GM21723 (cell line): ENCODE measurements around the gene ELF1.
A peak's percentile ranks its signal among the peaks of the same experiment; 100 is the strongest.

Experiments used
- ATAC-seq: cut with Tn5 transposase; IDR thresholded peaks from one replicate; pipeline ENCODE4 v1.9.1; 2021; ENCODE audit warnings: mild to moderate bottlenecking, moderate library complexity; ENCODE audit not compliant: unreplicated experiment

The ELF1 gene

DNA sequence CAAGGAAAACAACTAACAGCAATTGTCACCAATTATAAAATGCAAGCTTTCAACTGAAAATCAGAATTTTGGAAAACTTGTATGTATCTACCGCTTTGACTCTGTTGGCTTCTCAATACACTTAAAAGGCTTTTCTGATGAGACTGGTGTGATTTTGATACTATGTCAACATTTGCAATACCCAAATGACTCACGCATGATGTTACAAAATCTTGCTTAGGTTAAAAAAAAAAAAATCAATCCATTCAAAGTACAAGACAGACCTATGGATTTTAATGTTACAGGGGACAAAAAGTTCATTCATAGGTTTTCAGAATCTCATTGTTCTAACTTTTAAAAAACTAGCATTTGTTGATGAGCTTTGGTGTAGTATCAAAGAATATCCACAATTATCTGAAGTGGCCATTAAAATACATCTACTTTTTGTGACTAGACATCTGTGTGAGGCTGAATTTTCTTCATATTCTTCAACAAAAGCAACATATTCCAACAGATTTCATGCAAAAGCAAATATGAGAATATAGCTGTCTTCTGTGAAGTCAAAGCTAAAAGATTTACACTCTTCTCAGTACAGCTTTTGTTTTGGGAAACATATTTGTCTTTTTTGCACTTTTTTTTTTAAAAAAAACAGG is 10.7 kb downstream of the ELF1 start:
- no peak for ATAC-seq

DNA sequence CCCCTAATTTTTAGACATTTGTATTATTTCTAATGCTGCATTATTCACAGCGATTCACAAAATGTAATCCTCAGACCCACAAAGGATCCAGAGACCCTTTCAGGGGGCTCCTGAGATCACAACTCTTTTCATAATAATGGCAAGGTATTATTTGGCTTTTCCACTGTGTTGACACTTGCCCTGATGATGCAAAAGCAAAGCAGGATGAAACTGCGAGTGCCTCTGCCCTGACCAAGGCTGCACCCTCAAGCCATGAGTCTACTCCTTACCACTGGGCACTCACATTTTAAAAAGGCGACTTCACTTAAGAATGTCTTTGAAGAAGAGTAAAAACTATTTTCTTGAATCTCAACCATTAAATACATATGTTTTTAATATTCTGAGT is 11.4 kb downstream of the ELF1 start:
- ATAC-seq = no peak

DNA sequence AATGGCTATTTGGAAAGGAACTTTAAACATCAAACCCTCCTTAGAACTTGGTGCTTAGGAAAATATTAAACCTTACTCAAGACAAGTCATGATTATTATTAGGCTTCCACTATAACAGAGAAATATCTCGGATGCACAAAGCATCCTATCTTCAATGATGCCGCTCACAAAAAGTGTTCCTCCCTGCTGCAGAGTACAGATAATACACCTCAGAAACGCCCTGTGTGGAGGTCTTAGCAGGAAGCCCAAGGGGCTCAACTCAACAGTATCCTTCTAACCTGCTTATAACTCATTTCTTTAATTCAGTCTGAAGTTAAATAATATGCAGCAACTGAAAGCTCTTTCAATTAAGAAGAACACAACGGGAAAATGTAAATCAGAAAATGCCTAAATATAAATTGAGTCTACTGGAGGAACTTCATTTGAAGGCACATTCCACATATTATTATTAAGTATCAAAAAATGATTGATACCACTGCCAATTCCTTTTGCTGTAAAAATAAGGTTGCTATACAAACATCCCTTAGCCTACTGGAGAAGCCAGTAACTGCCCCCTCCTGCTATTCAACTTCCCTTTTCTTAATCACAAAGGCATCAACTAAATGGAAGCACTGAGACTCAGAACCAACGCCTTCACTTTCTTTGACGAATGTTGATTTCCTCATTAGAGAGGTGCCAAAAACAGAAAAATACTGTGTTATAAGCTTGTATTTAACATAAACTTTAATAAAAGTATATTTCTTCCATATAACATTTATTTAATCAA is 12.0 kb downstream of the ELF1 start:
- ATAC-seq = no peak

DNA sequence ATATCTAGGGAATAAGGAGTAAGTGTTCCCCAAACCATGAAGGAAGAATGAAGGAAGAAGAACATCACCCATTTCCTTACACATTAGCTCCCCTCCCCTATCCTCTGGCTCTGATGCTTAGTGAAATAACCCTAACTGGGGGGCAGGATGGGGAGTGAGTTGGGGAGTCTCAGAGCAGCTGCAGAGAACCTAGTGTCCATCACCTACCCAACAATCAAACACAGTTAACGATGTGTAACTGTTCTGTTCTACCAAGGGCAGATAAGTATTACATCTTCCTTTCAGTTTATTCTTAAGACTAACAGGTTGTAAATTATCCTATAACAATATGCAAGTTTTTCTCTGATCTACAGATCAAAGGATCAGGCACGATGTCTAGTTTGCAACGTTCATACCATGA is 12.8 kb downstream of the ELF1 start:
- no peak for ATAC-seq

- no peak for ATAC-seq
Measured at GRCh38 chr13:41005704-41006103, 13.4 kb downstream of the ELF1 start.

DNA sequence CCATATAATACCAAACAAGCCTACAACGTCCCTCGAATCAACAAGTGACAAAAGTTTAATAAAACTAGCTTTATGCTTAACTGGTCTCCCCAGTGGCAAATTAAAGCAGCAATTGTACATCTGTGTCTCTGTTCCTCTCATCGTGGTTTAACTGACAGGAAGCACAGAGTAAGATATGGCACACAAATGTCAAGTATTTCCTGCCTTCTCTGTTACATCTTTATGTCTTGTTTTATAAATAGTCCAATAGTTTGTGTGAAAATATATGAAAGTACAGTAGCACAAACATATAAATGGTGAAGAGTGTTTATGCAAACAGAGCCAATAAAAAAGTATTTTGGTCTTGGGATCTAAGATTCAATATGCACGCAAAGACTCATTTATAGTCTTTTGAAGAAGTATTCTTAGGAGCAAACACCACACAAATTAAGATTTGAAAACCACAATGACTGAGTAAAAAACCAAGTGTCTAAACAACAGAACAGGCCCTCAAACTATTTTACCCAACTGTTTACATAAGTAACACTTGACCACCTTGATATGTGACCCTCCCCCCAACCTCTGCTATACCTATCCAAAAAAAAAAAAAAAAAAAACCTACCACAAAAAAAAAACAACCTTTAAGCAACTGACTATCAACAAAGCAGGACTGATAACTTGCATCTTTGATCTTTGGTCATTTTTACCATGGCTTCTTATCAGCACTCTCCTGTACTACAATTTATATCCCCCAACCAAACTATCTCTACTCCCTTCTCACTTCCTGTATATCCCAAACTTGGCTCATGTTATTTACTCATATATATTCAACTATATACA is 14.0 kb downstream of the ELF1 start:
- ATAC-seq = peak; percentile 72

DNA sequence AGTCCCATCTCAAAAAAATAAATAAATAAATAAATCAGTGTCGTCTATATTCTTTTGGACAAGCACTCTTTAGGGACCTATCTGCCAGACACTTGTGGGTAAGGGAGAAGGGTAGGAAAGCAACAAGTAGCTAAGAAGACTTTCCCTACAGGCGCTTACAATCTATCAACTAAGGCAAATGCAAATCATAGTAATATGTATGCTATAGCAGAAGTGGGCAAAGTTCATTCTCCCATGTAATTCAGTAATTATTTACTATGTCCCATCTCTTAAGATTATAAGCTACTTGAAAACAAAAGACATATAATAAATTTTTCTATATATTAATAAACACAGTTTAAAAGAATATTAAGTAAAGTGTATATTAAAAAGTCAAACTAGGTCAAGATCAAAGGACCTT is 16.5 kb downstream of the ELF1 start:
- ATAC-seq = no peak

DNA sequence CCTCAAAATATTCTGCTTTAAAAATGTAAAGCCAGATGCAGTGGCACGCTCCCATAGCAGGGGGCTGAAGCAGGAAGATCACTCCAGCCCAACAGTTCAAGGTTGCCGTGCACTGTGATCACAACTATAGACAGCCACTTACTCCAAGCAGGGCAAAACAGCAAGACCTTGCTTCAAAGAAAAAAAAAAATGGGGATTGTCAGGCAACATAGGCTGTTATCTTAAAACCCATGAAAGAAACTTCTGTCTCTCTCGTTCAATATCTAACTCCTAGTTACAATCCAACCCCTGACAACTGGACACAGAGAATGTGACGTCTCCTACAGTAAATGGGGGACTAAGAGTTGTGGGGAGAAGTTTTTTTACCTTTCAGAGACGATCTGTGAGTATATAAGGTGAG is 17.4 kb downstream of the ELF1 start:
- no peak for ATAC-seq

DNA sequence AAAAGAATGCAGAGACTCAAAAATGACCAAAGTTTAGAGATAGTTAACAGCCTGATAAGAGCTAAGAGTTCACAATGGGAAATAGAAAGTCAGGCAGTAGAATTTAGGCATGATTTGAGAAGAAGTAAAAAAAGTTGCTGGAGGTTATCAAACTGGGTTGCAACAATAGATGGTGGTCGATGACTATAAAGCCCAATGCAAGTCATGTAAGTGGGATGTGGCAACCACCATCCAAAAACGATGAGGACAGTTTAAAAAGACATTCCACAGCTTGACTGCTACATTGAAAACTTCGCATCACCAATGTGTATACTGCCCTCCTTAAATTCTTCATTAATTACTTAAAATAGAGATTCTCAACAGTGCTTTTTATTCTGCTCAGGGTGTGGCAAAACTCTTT is 19.7 kb downstream of the ELF1 start:
- ATAC-seq = no peak

- no peak for ATAC-seq
Measured at GRCh38 chr13:40996426-40997092, 22.6 kb downstream of the ELF1 start.

DNA sequence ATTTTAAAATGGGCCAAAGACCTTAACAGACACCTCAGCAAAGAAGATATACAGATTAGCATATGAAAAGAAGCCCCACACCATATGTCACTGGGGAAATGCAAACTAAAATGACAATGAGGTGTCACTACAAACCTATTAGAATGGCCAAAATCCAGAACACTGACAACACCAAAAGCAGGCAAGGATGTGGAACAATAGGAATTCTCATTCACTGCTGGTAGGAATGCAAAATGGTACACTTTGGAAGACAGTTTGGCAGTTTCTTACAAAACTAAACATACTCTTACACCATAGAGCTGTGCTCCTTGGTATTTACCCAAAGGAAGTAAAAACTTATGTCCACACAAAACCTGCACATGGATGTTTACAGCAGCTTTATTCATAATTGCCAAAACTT is 23.1 kb downstream of the ELF1 start:
- ATAC-seq = no peak

DNA sequence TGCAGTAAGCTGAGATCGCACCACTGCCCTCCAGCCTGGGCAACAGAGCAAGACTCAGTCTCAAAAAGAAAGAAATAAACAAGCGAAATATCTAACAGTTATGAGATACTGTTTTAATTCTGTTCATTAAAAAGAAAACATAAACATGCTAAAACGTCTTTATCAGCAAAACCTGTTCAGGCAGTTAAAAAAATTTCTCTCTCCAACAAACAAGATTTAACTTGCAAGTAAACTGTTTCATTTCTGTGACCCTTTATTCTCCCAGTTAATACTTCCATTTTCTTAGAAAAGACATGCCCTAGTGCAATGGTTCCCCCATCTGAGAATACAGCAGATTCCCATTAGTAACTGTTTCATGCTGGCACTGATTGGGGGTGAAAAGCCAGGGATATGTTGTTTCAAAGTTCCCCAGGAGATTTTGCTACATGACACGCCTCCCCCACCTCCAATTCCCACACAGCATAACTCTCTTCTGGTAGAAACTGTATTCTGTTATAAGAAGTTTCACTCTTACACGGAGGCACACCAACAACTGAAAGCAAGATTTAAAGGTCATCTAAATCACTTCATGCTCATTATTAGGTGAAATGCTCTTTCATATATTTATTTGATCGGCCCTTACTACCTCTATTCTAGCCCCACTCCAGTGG is 24.4 kb downstream of the ELF1 start:
- ATAC-seq = peak; percentile 83

GRCh38 chr13:40993987-40994386 is 25.1 kb downstream of the ELF1 start:
- no peak for ATAC-seq

- ATAC-seq = no peak
Measured at GRCh38 chr13:40992678-40993518, 26.2 kb downstream of the ELF1 start.

- no peak for ATAC-seq
Measured at GRCh38 chr13:40987606-40988280, 31.4 kb downstream of the ELF1 start.

DNA sequence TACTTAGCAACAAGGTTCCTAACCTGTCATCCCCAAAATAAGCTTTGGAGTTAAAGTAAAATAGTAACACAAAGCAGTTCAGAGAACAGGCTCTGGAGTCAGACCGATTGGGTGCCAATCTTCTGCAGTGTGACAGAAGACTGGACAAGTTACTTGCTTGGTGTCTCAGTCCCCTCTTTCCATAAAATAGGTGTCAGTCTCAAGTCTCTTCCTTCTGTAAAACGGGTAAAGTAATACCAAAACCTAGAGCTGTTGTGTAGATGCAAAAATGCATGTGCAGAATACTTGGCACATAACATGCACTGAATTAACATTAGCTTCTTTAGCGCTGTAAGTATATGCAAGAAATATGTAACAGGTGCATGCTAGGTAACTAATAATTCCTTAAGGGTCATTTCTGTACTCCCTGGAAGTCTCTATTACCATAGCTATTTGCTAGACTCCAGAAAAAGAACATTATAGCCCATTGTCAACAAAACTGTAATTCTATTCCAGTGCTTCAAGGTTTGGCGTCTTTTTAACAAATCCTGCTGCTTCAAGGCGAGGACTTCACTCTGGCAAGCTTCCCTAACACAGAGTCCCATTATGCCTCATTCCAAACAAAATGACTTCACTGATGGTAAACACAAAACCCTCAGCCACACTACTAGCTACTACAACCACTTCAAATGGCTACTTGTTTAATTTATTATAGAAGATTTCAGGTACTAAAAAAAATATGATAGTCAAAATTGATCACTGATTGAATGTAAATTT is 32.8 kb downstream of the ELF1 start:
- ATAC-seq = no peak

- ATAC-seq = no peak
Measured at GRCh38 chr13:40985381-40986100, 33.6 kb downstream of the ELF1 start.
